ENCODE results near the gene MTERF2. TPM values are rescaled to one million over a fixed set of nuclear protein-coding genes. Genes with fewer than 3 reads are reported as not detected.
"Not testable (repeated sequence)": the region's sequence is repeated elsewhere in the genome, so short reads cannot be mapped to it uniquely, and the experiment has no call there.

MTERF2 gene
- total RNA-seq, 4 donors from 2014 or later = 3.8 to 31.5 (median 18.6) TPM

DNA sequence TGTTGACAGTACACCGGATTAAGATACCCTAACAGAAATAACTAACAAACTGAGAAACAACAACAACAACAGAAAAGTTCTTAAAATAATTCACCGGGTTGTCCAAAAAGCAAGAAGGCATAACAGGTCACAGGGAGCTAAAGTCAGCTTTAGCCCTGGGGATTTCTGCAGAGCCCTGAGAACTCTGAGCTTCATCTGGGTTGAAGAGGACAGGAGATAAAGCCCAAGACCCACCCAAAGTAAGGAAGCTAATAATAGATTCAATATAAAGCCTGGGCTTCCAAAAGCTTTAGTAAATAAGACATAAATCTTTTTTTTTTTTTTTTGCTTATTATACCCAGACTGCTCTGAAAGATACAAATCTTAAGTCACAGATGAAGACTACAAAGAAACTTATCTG is 44.1 kb upstream of the MTERF2 start:
- Histone ChIP-seq H3K4me1 (peaks cover 4 to 9% of the 10 kb centered on the region in 2 donors), H3K36me3 (no peaks in the 10 kb centered on the region), H3K27ac (peak overlapping the region; percentile 18 to 30), H3K27me3 (no peaks in the 10 kb centered on the region), H3K4me3 (no peak overlapping the region), H3K9me3 (no peaks in the 10 kb centered on the region)
- intact Hi-C loops (cut with DNase I; ENCODE audit: low total_unique reads) = no loop called here
- no peak for DNase-seq
- TF ChIP-seq POLR2A (IDR thresholded peaks at IDR 0.05) (no peak), CTCF (IDR thresholded peaks at IDR 0.05) (no peak)

GRCh38 chr12:107029081-107029480 is 42.1 kb upstream of the MTERF2 start:
- H3K4me1 ChIP-seq = peaks cover 4 to 9% of the 10 kb centered on the region in 2 donors
- DNase-seq = no peak
- TF ChIP-seq POLR2A (IDR thresholded peaks at IDR 0.05) (no peak), CTCF (IDR thresholded peaks at IDR 0.05) (no peak)
- no peak overlapping the region for H3K4me3 ChIP-seq
- no peaks in the 10 kb centered on the region for H3K27me3 ChIP-seq
- no peaks in the 10 kb centered on the region for H3K36me3 ChIP-seq
- H3K27ac ChIP-seq = peak overlapping the region in 1 of 2 donors; percentile 10
- no peaks in the 10 kb centered on the region for H3K9me3 ChIP-seq
- intact Hi-C loops (cut with DNase I; ENCODE audit: low total_unique reads) = no loop called here

GRCh38 chr12:107027636-107028053 is 40.7 kb upstream of the MTERF2 start:
- H3K4me1 ChIP-seq = peaks cover 4 to 9% of the 10 kb centered on the region in 2 donors
- TF ChIP-seq POLR2A (IDR thresholded peaks at IDR 0.05) (peak in 1 of 2 donors; percentile 25), CTCF (IDR thresholded peaks at IDR 0.05) (no peak)
- no peaks in the 10 kb centered on the region for H3K9me3 ChIP-seq
- DNase-seq = peak in 1 of 2 donors; percentile 22
- H3K36me3 ChIP-seq = no peaks in the 10 kb centered on the region
- intact Hi-C loops (cut with DNase I; ENCODE audit: low total_unique reads) = no loop called here
- H3K4me3 ChIP-seq = no peak overlapping the region
- no peaks in the 10 kb centered on the region for H3K27me3 ChIP-seq
- H3K27ac ChIP-seq = peak overlapping the region; percentile 50 to 85

- H3K36me3 ChIP-seq = no peaks in the 10 kb centered on the region
- no peak overlapping the region for H3K4me3 ChIP-seq
- no peak for TF ChIP-seq CTCF (IDR thresholded peaks at IDR 0.05)
- no peak for TF ChIP-seq POLR2A (IDR thresholded peaks at IDR 0.05)
- H3K9me3 ChIP-seq = no peaks in the 10 kb centered on the region
- peaks cover 4 to 12% of the 10 kb centered on the region in 2 donors for H3K4me1 ChIP-seq
- no peaks in the 10 kb centered on the region for H3K27me3 ChIP-seq
- no peak for DNase-seq
- intact Hi-C loops (cut with DNase I; ENCODE audit: low total_unique reads) = no loop called here
- H3K27ac ChIP-seq = peak overlapping the region; percentile 57 to 85
Observed at GRCh38 chr12:107026806-107027635, 40.1 kb upstream of the MTERF2 start.

DNA sequence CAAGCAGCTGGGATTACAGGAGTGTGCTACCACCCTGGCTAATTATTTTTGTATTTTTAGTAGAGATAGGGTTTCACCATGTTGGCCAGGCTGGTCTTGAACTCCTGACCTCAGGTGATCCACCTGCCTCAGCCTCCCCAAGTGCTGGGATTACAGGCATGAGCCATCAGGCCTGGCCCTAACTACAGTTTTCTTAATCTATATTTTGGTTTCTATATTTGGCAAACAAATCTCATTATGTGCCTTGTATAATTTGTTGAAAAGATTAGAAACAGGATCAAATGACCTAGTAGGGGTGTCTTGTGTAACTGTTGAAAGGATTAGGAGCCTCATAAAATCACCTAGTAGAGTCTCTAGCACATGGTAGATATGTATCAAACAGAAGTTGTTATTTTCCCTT is 39.4 kb upstream of the MTERF2 start:
- intact Hi-C loops (cut with DNase I; ENCODE audit: low total_unique reads) = not testable (repeated sequence)

More for the DNA sequence above, 39.4 kb upstream of the MTERF2 start:
- Histone ChIP-seq H3K27ac (peak overlapping the region; percentile 57 to 85), H3K4me1 (peaks cover 4 to 12% of the 10 kb centered on the region in 2 donors)
- not testable (repeated sequence) for H3K4me3 ChIP-seq, H3K36me3 ChIP-seq, DNase-seq, H3K9me3 ChIP-seq, H3K27me3 ChIP-seq
